Naive B cell (primary cell): Measurements from ENCODE around the gene TRIM38. TPM values are rescaled to one million over a fixed set of nuclear protein-coding genes. Genes with fewer than 3 reads are reported as not detected.

Experiments used
- ATAC-seq, 2 donors: fragments of 150-1000 bp; cut with Tn5 transposase; 2 replicates each; pipeline ENCODE4 v1.10.0; 2021; ENCODE audit warnings: low read depth in 2 of 2, mild to moderate bottlenecking in 2 of 2, moderate library complexity in 2 of 2
- DNase-seq: peaks from one replicate; pipeline ENCODE4 v3.0.0; 2022
- H3K27ac Mint-ChIP-seq, 6 donors: one replicate each; pipeline ENCODE4 v1.8.0; 2020 to 2022; ENCODE audit warnings: mild to moderate bottlenecking in 6 of 6, mixed read lengths in 6 of 6, moderate library complexity in 5 of 6, inconsistent platforms in 2 of 6
- H3K27me3 Mint-ChIP-seq, 3 donors: one replicate each; pipeline ENCODE4 v1.8.0; 2021 to 2022; ENCODE audit warnings: mixed read lengths in 3 of 3, mild to moderate bottlenecking in 1 of 3
- H3K36me3 Mint-ChIP-seq, 2 donors: one replicate each; pipeline ENCODE4 v1.8.0; 2020 to 2022; ENCODE audit warnings: mixed read lengths in 2 of 2, inconsistent platforms in 1 of 2, mild to moderate bottlenecking in 1 of 2
- H3K4me1 Mint-ChIP-seq, 3 donors: one replicate each; pipeline ENCODE4 v1.8.0; 2020 to 2022; ENCODE audit warnings: mixed read lengths in 3 of 3, inconsistent platforms in 1 of 3, mild to moderate bottlenecking in 1 of 3, moderate library complexity in 1 of 3
- H3K4me3 Mint-ChIP-seq, 8 donors: one replicate each; pipeline ENCODE4 v1.8.0; 2020 to 2022; ENCODE audit warnings: mild to moderate bottlenecking in 8 of 8, mixed read lengths in 8 of 8, moderate library complexity in 8 of 8, inconsistent platforms in 2 of 8
- H3K9me3 Mint-ChIP-seq, 7 donors: one replicate each; pipeline ENCODE4 v1.8.0; 2020 to 2022; ENCODE audit warnings: mixed read lengths in 7 of 7, mild to moderate bottlenecking in 5 of 7, inconsistent platforms in 2 of 7, moderate library complexity in 1 of 7
- polyA plus RNA-seq, 6 donors: library from polyadenylated mRNA; unstranded; fragments of 300-500 nt; fragmentation: Illumina TruSeq; gene quantifications; one replicate each; pipeline ENCODE4 v1.2.3, GENCODE V29; 2021; ENCODE audit warnings: low read depth in 6 of 6

TRIM38 gene
- polyA plus RNA-seq, 6 donors from 2014 or later = 8.4 to 25.9 (median 19.5) TPM

GRCh38 chr6:26029857-26030653 lies 67.5 kb downstream of the TRIM38 start:
- ATAC-seq = no peak

GRCh38 chr6:26030716-26031115 lies 68.1 kb downstream of the TRIM38 start:
- Mint-ChIP-seq H3K27ac (no peak overlapping the region), H3K4me1 (peaks cover 27 to 50% (median 45%) of the 10 kb centered on the region in 3 donors), H3K9me3 (peaks cover 0 to 17% (median 7%) of the 10 kb centered on the region in 7 donors), H3K4me3 (no peak overlapping the region), H3K27me3 (no peaks in the 10 kb centered on the region), H3K36me3 (no peaks in the 10 kb centered on the region)
- ATAC-seq (no peak), DNase-seq (no peak)

More at GRCh38 chr6:26029857-26030653, 67.5 kb downstream of the TRIM38 start:
- no peak for DNase-seq
- Mint-ChIP-seq H3K36me3 (no peaks in the 10 kb centered on the region), H3K4me1 (peaks cover 29 to 52% (median 49%) of the 10 kb centered on the region in 3 donors), H3K27ac (no peak overlapping the region), H3K4me3 (peak overlapping the region in 1 of 8 donors; percentile 37), H3K9me3 (peaks cover 0 to 18% (median 7%) of the 10 kb centered on the region in 7 donors), H3K27me3 (no peaks in the 10 kb centered on the region)

- Mint-ChIP-seq H3K36me3 (no peaks in the 10 kb centered on the region), H3K4me1 (peaks cover 25 to 46% (median 41%) of the 10 kb centered on the region in 3 donors), H3K4me3 (peak overlapping the region in 7 of 8 donors; percentile 85 to 100 (median 97)), H3K27me3 (no peaks in the 10 kb centered on the region), H3K9me3 (peaks cover 0 to 17% (median 7%) of the 10 kb centered on the region in 7 donors), H3K27ac (peak overlapping the region in 5 of 6 donors; percentile 92 to 98 (median 96))
- DNase-seq = no peak
- no peak for ATAC-seq
These were observed 68.6 kb downstream of the TRIM38 start for GRCh38 chr6:26031151-26031594.

GRCh38 chr6:26031595-26032339 lies 69.2 kb downstream of the TRIM38 start:
- peak overlapping the region; percentile 85 to 100 (median 96) for H3K4me3 Mint-ChIP-seq
- peaks cover 25 to 43% (median 37%) of the 10 kb centered on the region in 3 donors for H3K4me1 Mint-ChIP-seq
- peak; percentile 65 to 69 for ATAC-seq
- no peaks in the 10 kb centered on the region for H3K27me3 Mint-ChIP-seq
- peak; percentile 84 for DNase-seq
- no peaks in the 10 kb centered on the region for H3K36me3 Mint-ChIP-seq
- H3K27ac Mint-ChIP-seq = peak overlapping the region; percentile 92 to 98 (median 96)
- peaks cover 0 to 16% (median 7%) of the 10 kb centered on the region in 7 donors for H3K9me3 Mint-ChIP-seq

GRCh38 chr6:26032340-26033084 lies 69.9 kb downstream of the TRIM38 start:
- Mint-ChIP-seq H3K27me3 (no peaks in the 10 kb centered on the region), H3K9me3 (peaks cover 0 to 16% (median 7%) of the 10 kb centered on the region in 7 donors), H3K36me3 (no peaks in the 10 kb centered on the region), H3K27ac (peak overlapping the region; percentile 92 to 98 (median 96)), H3K4me3 (peak overlapping the region; percentile 85 to 100 (median 96)), H3K4me1 (peaks cover 19 to 37% (median 30%) of the 10 kb centered on the region in 3 donors)
- ATAC-seq (peak; percentile 19 to 21), DNase-seq (peak; percentile 44)

- ATAC-seq = peak; percentile 64 to 65
- Mint-ChIP-seq H3K27me3 (no peaks in the 10 kb centered on the region), H3K9me3 (peaks cover 0 to 16% (median 7%) of the 10 kb centered on the region in 7 donors), H3K4me3 (peak overlapping the region; percentile 85 to 100 (median 96)), H3K36me3 (no peaks in the 10 kb centered on the region), H3K27ac (peak overlapping the region; percentile 92 to 98 (median 96)), H3K4me1 (peaks cover 16 to 36% (median 30%) of the 10 kb centered on the region in 3 donors)
- peak; percentile 78 for DNase-seq
These were observed 70.7 kb downstream of the TRIM38 start for GRCh38 chr6:26033085-26033940.

- Mint-ChIP-seq H3K27me3 (no peaks in the 10 kb centered on the region), H3K27ac (peak overlapping the region; percentile 74 to 98 (median 96)), H3K4me1 (peaks cover 12 to 33% (median 30%) of the 10 kb centered on the region in 3 donors), H3K4me3 (peak overlapping the region; percentile 85 to 100 (median 96)), H3K36me3 (no peaks in the 10 kb centered on the region), H3K9me3 (peaks cover 0 to 16% (median 7%) of the 10 kb centered on the region in 7 donors)
- no peak for DNase-seq
- ATAC-seq = no peak
These were observed 71.3 kb downstream of the TRIM38 start for GRCh38 chr6:26033941-26034354.

- no peak overlapping the region for H3K27ac Mint-ChIP-seq
- ATAC-seq = no peak
- H3K4me3 Mint-ChIP-seq = peak overlapping the region in 2 of 8 donors; percentile 47 to 100
- no peaks in the 10 kb centered on the region for H3K27me3 Mint-ChIP-seq
- DNase-seq = no peak
- H3K4me1 Mint-ChIP-seq = peaks cover 11 to 32% (median 30%) of the 10 kb centered on the region in 3 donors
- peaks cover 0 to 16% (median 7%) of the 10 kb centered on the region in 7 donors for H3K9me3 Mint-ChIP-seq
- H3K36me3 Mint-ChIP-seq = no peaks in the 10 kb centered on the region
These were observed 72.3 kb downstream of the TRIM38 start for GRCh38 chr6:26034905-26035304.

Other genes with a start within 250 kb of the TRIM38 start
- gene SLC17A4, start 208.1 kb upstream of the TRIM38 start, polyA plus RNA-seq = not detected
- gene SLC17A1, start 130.8 kb upstream of the TRIM38 start, polyA plus RNA-seq = not detected
- under 1 TPM in 1 of 6 donors, not detected in 5; 0.29 TPM for gene SLC17A3, start 88.6 kb upstream of the TRIM38 start, polyA plus RNA-seq
- not detected for gene SLC17A2, start 32.1 kb upstream of the TRIM38 start, polyA plus RNA-seq
- gene HFE, start 124.6 kb downstream of the TRIM38 start, polyA plus RNA-seq = 1 to 10 TPM in 4 of 6 donors, under 1 TPM in 1, not detected in 1; 0.47 to 3.3 (median 2.9) TPM